NCI-H1436 (cell line): Measurements from ENCODE around the gene SGSH.
"Not testable (repeated sequence)": the region's sequence is repeated elsewhere in the genome, so short reads cannot be mapped to it uniquely, and the experiment has no call there.

ENCODE experiments used
- DNase-seq: peaks from one replicate; lab custom pipeline; 2025; lab: John Stamatoyannopoulos, UW

SGSH gene

GRCh38 chr17:80210348-80211108, 9.6 kb downstream of the SGSH start:
- DNase-seq, result no peak

- DNase-seq, result no peak
Measured at GRCh38 chr17:80209765-80210164, 10.4 kb downstream of the SGSH start.

- no peak for DNase-seq
Measured at GRCh38 chr17:80208050-80208449, 12.1 kb downstream of the SGSH start.

DNA sequence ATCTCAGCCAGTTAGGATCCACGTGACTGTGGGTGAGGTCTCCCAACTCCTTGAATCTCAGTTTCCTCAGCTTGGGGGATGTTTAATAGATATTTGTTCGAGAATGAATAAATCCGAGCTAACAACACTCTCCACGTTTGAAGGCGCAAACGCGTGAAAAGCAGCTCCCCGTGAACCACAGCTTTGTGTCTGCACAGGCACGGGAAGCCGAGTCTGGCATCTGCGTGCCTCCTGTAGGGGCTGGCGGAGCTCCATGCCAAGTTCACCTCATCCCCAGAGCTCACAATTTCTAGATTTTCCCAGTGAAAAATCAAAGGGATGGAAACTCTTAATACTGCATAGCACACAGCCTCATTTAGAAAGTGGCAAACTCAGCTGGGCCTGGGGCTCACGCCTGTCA, 14.3 kb downstream of the SGSH start:
- no peak for DNase-seq

DNA sequence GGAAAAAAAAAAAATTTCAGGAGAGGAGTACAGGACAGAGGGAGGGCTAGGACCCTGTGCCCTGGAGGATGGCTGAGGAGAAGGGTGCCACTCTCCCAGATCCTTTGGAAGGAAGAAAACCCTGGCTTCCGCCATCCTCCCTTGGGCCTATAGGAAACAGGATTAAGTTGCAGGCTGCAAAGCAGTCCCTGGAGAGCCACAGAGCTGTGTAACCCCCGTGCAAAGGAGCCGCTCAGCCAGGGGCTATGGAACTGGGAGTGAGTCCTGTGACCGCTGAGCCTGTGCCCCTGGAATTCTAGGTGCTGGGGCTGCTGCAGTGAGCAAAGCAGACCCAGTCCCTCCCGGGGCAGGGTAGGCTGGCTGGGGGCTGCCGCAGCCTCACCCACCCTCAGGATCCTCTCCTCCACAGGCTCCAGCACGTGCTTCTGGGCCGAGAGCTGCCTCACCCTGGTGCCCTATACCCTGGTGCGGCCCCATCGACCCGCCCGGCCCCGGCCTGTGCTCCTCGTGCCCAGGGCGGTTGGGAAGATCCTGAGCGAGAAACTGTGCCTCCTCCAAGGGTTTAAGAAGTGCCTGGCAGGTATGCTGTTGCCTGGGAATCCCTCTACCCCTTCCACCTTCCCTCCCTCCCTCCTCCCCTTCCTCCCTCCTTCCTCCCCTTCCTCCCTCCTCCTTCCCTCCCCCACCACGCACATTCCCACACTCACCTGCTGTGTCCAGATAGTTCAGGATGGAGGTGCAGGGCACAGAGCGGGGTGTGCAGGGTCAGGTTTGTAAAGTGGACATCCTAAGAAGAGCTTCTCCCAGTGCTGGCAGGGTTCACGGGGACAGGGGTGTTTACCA, 15.3 kb downstream of the SGSH start:
- DNase-seq, result no peak

DNA sequence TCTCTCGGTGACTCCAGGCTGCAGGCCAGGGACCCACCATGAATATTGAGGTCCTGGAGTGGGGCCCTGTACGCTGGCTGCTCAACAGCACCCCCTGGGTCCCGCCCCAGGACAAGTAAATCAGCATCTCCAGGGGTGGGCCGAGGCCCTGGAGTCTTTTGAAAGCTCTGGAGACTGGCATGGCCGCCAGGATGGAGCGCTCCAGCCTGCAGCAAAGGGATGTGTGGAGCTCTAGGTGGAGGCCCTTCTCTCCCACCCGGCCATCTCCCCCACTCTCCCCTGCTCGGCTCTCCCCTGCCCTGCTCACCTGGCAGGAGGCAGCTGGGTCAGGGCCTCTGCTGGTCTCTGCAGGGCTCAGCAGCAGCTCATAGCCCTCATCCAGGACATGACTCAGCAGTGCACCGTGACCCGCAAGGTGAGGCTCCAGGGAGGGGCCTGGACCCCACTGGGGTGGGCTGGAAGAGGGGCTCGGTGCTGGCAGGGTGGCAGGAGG, 16.6 kb downstream of the SGSH start:
- DNase-seq, result no peak

- no peak for DNase-seq
Measured at GRCh38 chr17:80202197-80202596, 17.9 kb downstream of the SGSH start.

GRCh38 chr17:80201446-80201845, 18.7 kb downstream of the SGSH start:
- DNase-seq, result no peak

DNA sequence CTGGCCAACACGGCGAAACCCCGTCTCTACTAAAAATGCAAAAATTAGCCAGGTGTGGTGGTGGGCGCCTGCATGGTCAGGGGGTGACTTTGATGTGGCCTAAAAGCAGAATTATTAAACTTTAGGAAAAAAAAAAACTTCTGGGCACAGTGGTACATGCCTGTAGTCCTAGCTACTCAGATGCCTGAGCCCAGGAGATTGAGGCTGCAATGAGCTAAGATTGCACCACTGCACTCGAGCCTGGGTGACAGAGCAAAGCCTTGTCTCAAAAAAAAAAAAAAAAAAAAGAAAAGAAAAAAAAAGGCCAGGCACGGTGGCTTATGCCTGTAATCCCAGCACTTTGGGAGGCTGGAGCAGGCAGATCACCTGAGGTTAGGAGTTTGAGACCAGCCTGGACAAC, 20.8 kb downstream of the SGSH start:
- not testable (repeated sequence) for DNase-seq

GRCh38 chr17:80198144-80198661, 21.9 kb downstream of the SGSH start:
- DNase-seq, result no peak

DNA sequence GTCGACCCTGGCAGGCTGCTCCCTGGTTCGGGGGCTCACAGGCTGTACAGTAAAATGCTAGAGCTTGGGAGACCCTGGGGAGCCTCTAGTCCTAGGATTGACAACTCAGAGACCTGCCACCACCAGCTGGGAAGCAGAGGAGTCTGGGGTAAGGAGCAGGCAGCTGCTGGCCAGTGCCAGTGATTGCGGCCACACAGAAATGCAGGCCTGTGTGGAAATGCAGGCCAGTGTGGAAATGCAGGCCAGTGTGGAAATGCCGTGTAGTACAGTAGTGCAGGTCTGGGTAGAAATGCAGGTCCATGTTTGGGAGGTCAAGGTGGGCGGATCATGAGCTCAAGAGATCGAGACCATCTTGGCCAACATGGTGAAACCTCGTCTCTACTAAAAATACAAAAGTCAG, 23.5 kb downstream of the SGSH start:
- no peak for DNase-seq

DNA sequence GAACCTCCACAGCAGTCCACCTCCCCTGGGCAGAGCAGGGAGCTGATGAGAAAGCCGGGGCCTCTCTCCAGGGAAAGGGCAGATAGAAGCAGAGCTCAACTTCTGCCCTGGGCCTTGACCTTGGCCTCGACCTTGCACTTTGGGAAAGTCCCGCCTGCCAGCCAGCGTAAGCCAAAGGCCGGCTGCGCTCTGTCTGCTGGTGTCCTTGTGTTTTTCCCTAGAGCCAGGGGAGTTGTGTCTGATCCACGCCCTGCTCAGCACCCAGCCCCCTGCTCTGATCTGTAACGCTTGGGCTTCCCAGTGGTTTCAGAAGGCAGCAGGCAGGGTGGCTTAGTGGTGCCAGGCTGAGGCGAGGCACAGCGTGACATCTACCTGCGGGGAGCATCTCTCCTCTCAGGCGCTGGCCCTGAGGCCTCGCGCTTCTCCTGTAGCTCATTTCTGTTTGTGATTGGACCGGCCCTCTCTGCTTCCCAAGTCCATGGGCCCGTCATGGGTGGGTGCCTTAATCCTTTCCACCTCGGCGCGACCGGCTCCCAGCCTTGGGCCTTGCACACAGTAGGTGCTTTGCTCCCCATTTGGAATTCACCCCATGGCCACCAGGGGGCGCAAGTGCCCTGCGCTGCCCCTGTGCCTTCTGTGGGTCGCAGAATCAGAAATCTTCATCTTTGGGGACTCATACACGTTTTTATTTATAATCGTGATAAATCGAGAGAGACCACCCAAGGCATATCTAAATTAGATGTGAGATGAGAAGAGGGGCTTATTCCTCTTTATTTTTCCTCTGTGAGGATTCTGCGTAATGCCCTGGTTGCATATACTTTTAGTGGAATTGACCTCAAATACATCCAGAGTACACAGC, 24.2 kb downstream of the SGSH start:
- DNase-seq, result no peak

DNA sequence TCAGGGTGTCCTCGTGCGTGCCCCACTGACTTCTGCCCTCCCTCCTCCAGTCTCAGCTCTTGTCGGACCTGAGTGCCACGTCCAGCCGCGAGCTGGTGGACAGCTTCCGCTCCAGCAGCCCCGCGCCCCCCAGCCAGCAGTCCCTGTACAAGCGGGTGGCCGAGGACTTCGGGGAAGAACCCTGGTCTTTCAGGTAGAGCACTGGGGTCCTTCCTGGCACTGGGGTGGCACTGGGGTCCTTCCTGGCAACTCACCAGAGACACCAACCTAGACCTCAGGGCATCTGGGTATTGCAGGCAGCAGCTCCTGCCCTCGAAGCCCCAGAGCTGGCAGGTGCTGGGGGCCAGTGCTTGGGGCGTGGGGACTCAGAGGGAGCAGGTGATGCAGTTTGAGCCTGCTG, 25.0 kb downstream of the SGSH start:
- DNase-seq, result no peak

- no peak for DNase-seq
Measured at GRCh38 chr17:80191865-80192661, 28.1 kb downstream of the SGSH start.

DNA sequence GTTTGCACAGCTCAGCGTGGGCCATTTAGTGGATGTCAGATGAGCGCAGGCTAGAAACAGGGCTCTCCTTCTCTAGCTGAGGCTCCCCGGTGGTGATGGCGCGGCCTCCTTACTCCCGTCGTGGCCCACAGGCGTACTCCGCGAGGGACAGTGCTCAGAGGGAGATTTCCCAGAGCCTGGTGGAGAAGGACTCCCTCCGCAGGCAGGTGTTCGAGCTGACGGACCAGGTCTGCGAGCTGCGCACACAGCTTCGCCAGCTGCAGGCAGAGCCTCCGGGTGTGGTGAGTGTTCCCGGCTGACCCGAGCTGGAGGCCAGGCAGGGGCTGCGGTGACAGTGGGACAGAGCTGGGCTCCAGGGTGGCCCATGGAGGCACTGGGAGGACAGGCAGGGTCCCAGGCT, 28.9 kb downstream of the SGSH start:
- DNase-seq, result no peak

- no peak for DNase-seq
Measured at GRCh38 chr17:80190716-80191115, 29.4 kb downstream of the SGSH start.

GRCh38 chr17:80189611-80190010, 30.5 kb downstream of the SGSH start:
- DNase-seq, result no peak

DNA sequence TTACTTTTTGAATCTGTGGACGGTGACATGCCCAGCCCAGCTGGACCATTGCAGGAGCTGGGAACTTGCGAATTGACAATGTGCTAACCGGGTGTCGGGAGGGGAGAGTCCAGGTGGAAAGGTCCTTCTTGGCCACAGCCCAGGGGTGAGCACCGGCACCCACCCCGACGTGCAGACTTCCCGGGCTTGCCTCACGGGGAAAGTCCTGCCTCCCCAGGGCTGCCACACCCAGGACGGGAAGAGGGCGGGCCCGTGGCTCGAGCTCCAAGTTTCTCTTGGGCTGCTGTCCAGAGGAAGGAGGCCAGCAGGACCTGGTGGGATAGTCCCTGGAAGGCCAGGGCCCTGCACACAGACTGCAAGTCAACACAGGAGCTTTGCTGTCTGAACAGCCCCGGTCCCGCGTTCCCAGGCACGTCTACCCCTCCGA, 32.6 kb downstream of the SGSH start:
- DNase-seq, result no peak

DNA sequence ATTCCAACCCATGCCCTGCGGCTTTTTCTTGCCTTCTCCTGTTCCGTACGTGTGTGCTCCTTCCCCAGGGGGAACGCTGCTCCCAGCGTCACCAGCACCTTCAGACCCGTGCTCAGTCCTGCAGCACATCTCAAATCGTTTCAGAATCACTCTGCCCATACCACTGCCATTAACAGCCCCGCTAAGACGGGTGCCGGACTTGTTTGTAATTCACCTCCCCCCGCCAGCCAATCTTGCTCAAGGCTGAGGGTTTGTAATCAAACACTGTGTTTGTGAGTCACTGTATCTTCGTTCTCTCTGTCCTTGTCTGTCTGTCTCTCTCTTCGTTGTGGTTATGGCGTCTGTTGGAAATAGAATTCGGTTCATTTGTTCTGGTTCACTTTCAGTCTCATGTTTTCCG, 33.0 kb downstream of the SGSH start:
- no peak for DNase-seq

DNA sequence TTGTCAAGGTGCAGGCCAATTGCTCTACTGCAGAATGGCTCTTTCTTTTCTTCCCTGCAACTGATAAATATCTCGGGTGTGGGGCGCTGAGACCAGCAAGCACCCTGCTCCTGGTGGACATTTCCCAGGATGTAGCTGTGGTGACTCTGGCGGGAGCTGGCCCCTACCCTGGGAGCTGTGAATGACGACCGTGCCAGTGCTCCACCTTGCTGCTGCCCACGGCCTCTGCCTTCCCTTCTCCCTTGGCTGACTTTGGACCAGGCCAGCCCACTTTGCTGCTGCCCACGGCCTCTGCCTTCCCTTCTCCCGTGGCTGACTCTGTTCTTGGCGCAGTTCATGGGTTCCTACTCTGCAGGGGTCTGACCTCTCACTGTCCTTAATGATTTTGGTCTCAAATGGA, 34.2 kb downstream of the SGSH start:
- DNase-seq, result no peak

- no peak for DNase-seq
Measured at GRCh38 chr17:80184423-80184714, 35.8 kb downstream of the SGSH start.
